Liver (tissue), 9 donors: ENCODE data around the gene PCSK6. TPM values are rescaled to one million over a fixed set of nuclear protein-coding genes. Genes with fewer than 3 reads are reported as not detected.

Experiments
- DNase-seq: peaks from one replicate; pipeline ENCODE4 v3.0.0-alpha.2; 2017; ENCODE audit warnings: low spot score
- H3K27ac ChIP-seq, 2 donors: one replicate each; pipeline ENCODE4 v1.7.0; 2013; ENCODE audit warnings: inconsistent platforms in 2 of 2, low read length in 2 of 2, control low read depth in 1 of 2, low read depth in 1 of 2, mild to moderate bottlenecking in 1 of 2
- H3K27me3 ChIP-seq, 4 donors: one replicate each; pipeline versions ENCODE4 v1.6.1 to v1.7.0; 2013; ENCODE audit warnings: low read length in 3 of 4, inconsistent platforms in 1 of 4, mild to moderate bottlenecking in 1 of 4, moderate library complexity in 1 of 4; ENCODE audit not compliant: control insufficient read depth in 4 of 4, insufficient read depth in 4 of 4
- H3K36me3 ChIP-seq, 4 donors: one replicate each; pipeline versions ENCODE4 v1.6.1 to v1.7.0; 2013; ENCODE audit warnings: low read length in 3 of 4, mild to moderate bottlenecking in 3 of 4, low read depth in 1 of 4, moderate library complexity in 1 of 4; ENCODE audit not compliant: control insufficient read depth in 4 of 4, insufficient read depth in 3 of 4
- H3K4me1 ChIP-seq, 4 donors: one replicate each; pipeline versions ENCODE4 v1.6.1 to v1.7.0; 2013; ENCODE audit warnings: low read length in 3 of 4, mild to moderate bottlenecking in 3 of 4, moderate library complexity in 1 of 4; ENCODE audit not compliant: control insufficient read depth in 4 of 4, insufficient read depth in 4 of 4
- H3K4me3 ChIP-seq, 3 donors: one replicate each; pipeline versions ENCODE4 v1.6.1 to v1.7.0; 2013; ENCODE audit warnings: low read length in 3 of 3, control low read depth in 1 of 3, low read depth in 1 of 3, mild to moderate bottlenecking in 1 of 3
- H3K9ac ChIP-seq, 2 donors: one replicate each; pipeline ENCODE4 v1.7.0; 2013; ENCODE audit warnings: low read length in 2 of 2, mild to moderate bottlenecking in 2 of 2, moderate library complexity in 2 of 2, control low read depth in 1 of 2, low read depth in 1 of 2
- H3K9me3 ChIP-seq, 4 donors: one replicate each; pipeline versions ENCODE4 v1.6.1 to v1.7.0; 2013; ENCODE audit warnings: low read length in 3 of 4; ENCODE audit not compliant: control insufficient read depth in 4 of 4
- CTCF ChIP-seq: fragments of 150-350 bp; IDR thresholded peaks from 2 replicates; pipeline ENCODE4 v1.5.1; 2017; ENCODE audit warnings: improper control_type of control experiment, low read depth, low read length; ENCODE audit not compliant: missing input control
- FOXA2 ChIP-seq: IDR thresholded peaks from 2 replicates; pipeline ENCODE4 v1.6.1; 2016; ENCODE audit warnings: antibody characterized with exemption
- GABPA ChIP-seq, 2 donors: IDR thresholded peaks in 1 of 2; conservative IDR thresholded peaks in 1 of 2; 2 replicates each; pipeline ENCODE4 v1.6.1; 2016; ENCODE audit warnings: antibody characterized with exemption in 2 of 2, mild to moderate bottlenecking in 1 of 2, moderate library complexity in 1 of 2
- HNF4A ChIP-seq, 2 donors: conservative IDR thresholded peaks; 2 replicates each; pipeline ENCODE4 v1.6.1; 2016; ENCODE audit warnings: antibody characterized with exemption in 2 of 2, mild to moderate bottlenecking in 2 of 2
- JUND ChIP-seq, 2 donors: IDR thresholded peaks; 2 replicates each; pipeline ENCODE4 v1.6.1; 2016; ENCODE audit warnings: antibody characterized with exemption in 2 of 2
- MAX ChIP-seq: IDR thresholded peaks from 2 replicates; pipeline ENCODE4 v1.6.1; 2016; ENCODE audit warnings: antibody characterized with exemption
- NR2F2 ChIP-seq: IDR thresholded peaks from 2 replicates; pipeline ENCODE4 v1.6.1; 2016; ENCODE audit warnings: antibody characterized with exemption
- RAD21 ChIP-seq, 2 donors: IDR thresholded peaks; 2 replicates each; pipeline ENCODE4 v1.6.1; 2016; ENCODE audit warnings: antibody characterized with exemption in 2 of 2, mild to moderate bottlenecking in 2 of 2
- RXRA ChIP-seq, 2 donors: IDR thresholded peaks; 2 replicates each; pipeline ENCODE4 v1.6.1; 2017 to 2018; ENCODE audit warnings: antibody characterized with exemption in 2 of 2, mild to moderate bottlenecking in 1 of 2
- SP1 ChIP-seq: IDR thresholded peaks from 2 replicates; pipeline ENCODE4 v1.6.1; 2018; ENCODE audit warnings: antibody characterized with exemption, mild to moderate bottlenecking
- TAF1 ChIP-seq: conservative IDR thresholded peaks from 2 replicates; pipeline ENCODE4 v1.6.1; 2016; ENCODE audit warnings: antibody characterized with exemption, mild to moderate bottlenecking
- YY1 ChIP-seq: IDR thresholded peaks from 2 replicates; pipeline ENCODE4 v1.6.1; 2016; ENCODE audit warnings: antibody characterized with exemption, mild to moderate bottlenecking
- ZBTB33 ChIP-seq: IDR thresholded peaks from 2 replicates; pipeline ENCODE4 v1.6.1; 2016; ENCODE audit warnings: antibody characterized with exemption
- WGBS: extraction: QIAGEN DNeasy Blood & Tissue Kit; methylation state at CpG from one replicate; pipeline ENCODE4 v1.1.7; 2013; 5-methylcytosine and 5-hydroxymethylcytosine counted together
- polyA plus RNA-seq, 2 donors: library from polyadenylated mRNA; stranded (reverse) in 1 of 2; unstranded in 1 of 2; fragments of 200-250 nt in 1 of 2; fragments of >200 nt in 1 of 2; fragmentation: Nextera tagmentation in 1 of 2; extraction: Ambion mirVana in 1 of 2; gene quantifications; one replicate each; pipeline versions ENCODE4 v1.2.1 to v1.2.3, GENCODE V29; 2013 to 2015
- total RNA-seq, 2 donors: library from RNA; depleted of rRNA; stranded (reverse); fragments of >200 nt; gene quantifications; one replicate each; pipeline ENCODE4 v1.2.3, GENCODE V29; 2014
- TF ChIP-seq, protein P1 (sequence below): IDR thresholded peaks from 2 replicates; pipeline ENCODE4 v1.6.1; 2016; ENCODE audit warnings: antibody characterized with exemption
- donor health status: healthy.
- donor health status: healthy.
- donor health status: healthy.
- donor health status: healthy.
- donor health status: healthy.

Gene PCSK6
- total and polyA plus RNA-seq, 4 donors = 94.8 to 398 (median 168) TPM

DNA sequence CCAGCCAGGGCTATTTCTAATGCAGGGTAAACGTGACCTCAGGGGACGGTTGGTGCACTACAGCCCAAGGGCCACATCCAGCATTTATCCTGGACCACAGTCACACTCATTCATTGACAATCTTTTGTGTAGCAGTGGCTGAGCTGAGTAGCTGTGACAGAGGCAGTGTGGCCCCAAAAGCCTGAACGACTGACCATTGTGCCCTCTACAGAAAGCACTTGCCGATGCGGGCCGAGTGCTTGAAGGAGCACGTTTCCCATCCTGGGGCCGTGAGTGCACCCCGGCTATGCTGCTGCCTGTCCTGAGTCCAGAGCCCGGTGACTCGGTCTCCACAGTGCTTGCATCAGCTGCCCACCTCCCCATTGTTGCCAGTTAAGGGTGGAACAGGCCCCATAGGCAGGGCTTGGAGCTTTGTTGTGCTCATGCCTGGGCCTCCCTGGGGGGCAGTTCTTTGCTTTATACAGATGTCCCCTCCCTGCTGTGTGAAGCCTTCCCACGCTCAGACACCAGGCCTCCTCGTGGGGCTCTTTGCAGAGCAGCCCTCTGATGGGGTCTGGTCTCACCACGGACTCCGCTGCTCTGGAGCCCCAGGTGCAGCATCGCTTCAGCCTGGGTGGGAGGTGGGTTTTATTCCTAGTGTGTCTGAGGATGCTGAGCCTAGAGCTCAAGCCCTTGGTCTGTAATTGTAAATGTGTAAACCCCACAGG is 181.5 kb downstream of the PCSK6 start:
- TF ChIP-seq ZBTB33 (no peak), RAD21 (IDR thresholded peaks at IDR 0.05) (no peak), YY1 (no peak), HNF4A (conservative IDR thresholded peaks at IDR 0.05) (no peak), MAX (no peak), TAF1 (no peak), JUND (IDR thresholded peaks at IDR 0.05) (no peak), GABPA (IDR thresholded peaks at IDR 0.05 in 1 of 2, conservative IDR thresholded peaks at IDR 0.05 in 1 of 2) (no peak), FOXA2 (no peak), CTCF (no peak)
- TF ChIP-seq, protein P1, sequence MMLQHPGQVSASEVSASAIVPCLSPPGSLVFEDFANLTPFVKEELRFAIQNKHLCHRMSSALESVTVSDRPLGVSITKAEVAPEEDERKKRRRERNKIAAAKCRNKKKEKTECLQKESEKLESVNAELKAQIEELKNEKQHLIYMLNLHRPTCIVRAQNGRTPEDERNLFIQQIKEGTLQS = no peak
- Histone ChIP-seq H3K4me1 (no peaks in the 10 kb centered on the region), H3K27me3 (no peaks in the 10 kb centered on the region), H3K36me3 (peaks cover 6 to 50% (median 23%) of the 10 kb centered on the region in 4 donors), H3K9me3 (no peaks in the 10 kb centered on the region), H3K9ac (no peak overlapping the region), H3K27ac (no peak overlapping the region), H3K4me3 (no peak overlapping the region)
- 85% methylated on average over 16 of the region's 16 CpGs for WGBS
- no peak for DNase-seq

- Histone ChIP-seq H3K36me3 (peaks cover 8 to 54% (median 26%) of the 10 kb centered on the region in 4 donors), H3K9ac (no peak overlapping the region), H3K9me3 (no peaks in the 10 kb centered on the region), H3K27me3 (no peaks in the 10 kb centered on the region), H3K4me3 (no peak overlapping the region), H3K27ac (no peak overlapping the region), H3K4me1 (no peaks in the 10 kb centered on the region)
- 86% methylated on average over 24 of the region's 24 CpGs for WGBS
- TF ChIP-seq NR2F2 (no peak), SP1 (no peak), CTCF (no peak), GABPA (IDR thresholded peaks at IDR 0.05 in 1 of 2, conservative IDR thresholded peaks at IDR 0.05 in 1 of 2) (no peak), RXRA (IDR thresholded peaks at IDR 0.05) (no peak), RAD21 (IDR thresholded peaks at IDR 0.05) (no peak)
- no peak for DNase-seq
Observed at GRCh38 chr15:101307048-101307896, 182.2 kb downstream of the PCSK6 start.
